ENCODE data around the gene TMC4.

GRCh38 chr19:54145541-54146158 lies 27.3 kb downstream of the TMC4 start:
- TF ChIP-seq POLR2AphosphoS5 (IDR thresholded peaks at IDR 0.05) (no peak), POLR2A (IDR thresholded peaks at IDR 0.05) (no peak)

All from sigmoid colon (tissue), 4 donors.